Neural cell (in vitro differentiated cells): ENCODE measurements around the gene TMEM212. TPM values are rescaled to one million over a fixed set of nuclear protein-coding genes. Genes with fewer than 3 reads are reported as not detected.

Experiments used
- H2AFZ ChIP-seq: fragments of 200-600, 300-800 bp; sonication (generic), shearing (Covaris generic); 2 replicates; pipeline ENCODE4 v1.6.0; 2014; ENCODE audit warnings: low read depth, mild to moderate bottlenecking, antibody characterized with exemption, low read length, moderate library complexity
- H3F3A ChIP-seq: fragments of 200-600 bp; shearing (Covaris generic); 2 replicates; pipeline ENCODE4 v1.6.1; 2016; ENCODE audit warnings: mild to moderate bottlenecking, moderate library complexity, mixed read lengths, antibody characterized with exemption, low read length; ENCODE audit not compliant: insufficient read depth, poor library complexity, severe bottlenecking
- H3K27ac ChIP-seq: fragments of 200-600, 300-800 bp; sonication (generic), shearing (Covaris generic); 2 replicates; pipeline ENCODE4 v1.5.1; 2014; ENCODE audit warnings: mild to moderate bottlenecking, low read length, moderate library complexity
- H3K27me3 ChIP-seq: fragments of 300-800, 200-600 bp; sonication (generic), shearing (Covaris generic); 2 replicates; pipeline ENCODE4 v1.6.0; 2014; ENCODE audit warnings: mild to moderate bottlenecking, low read depth, low read length, moderate library complexity; ENCODE audit not compliant: insufficient read depth
- H3K36me3 ChIP-seq: fragments of 300-800, 200-600 bp; sonication (generic), shearing (Covaris generic); 2 replicates; pipeline ENCODE4 v1.5.1; 2014; ENCODE audit warnings: mild to moderate bottlenecking, antibody characterized with exemption, low read length, moderate library complexity; ENCODE audit not compliant: insufficient read depth
- H3K4me2 ChIP-seq: fragments of 300-800, 200-600 bp; sonication (generic), shearing (Covaris generic); 2 replicates; pipeline ENCODE4 v1.6.0; 2014; ENCODE audit warnings: mild to moderate bottlenecking, low read length
- H3K4me3 ChIP-seq: fragments of 300-800, 200-600 bp; sonication (generic), shearing (Covaris generic); 2 replicates; pipeline ENCODE4 v1.5.1; 2014; ENCODE audit warnings: mild to moderate bottlenecking, low read length, moderate library complexity
- H3K79me2 ChIP-seq: fragments of 200-600 bp; shearing (Covaris generic); replicated peaks from 2 replicates; pipeline ENCODE4 v1.6.0; 2014; ENCODE audit warnings: mild to moderate bottlenecking, low read length, moderate library complexity; ENCODE audit not compliant: insufficient read depth
- H3K9ac ChIP-seq: fragments of 300-800, 200-600 bp; sonication (generic), shearing (Covaris generic); 2 replicates; pipeline ENCODE4 v1.6.1; 2016; ENCODE audit warnings: mild to moderate bottlenecking, low read length, mixed read lengths
- H3K9me2 ChIP-seq: fragments of 200-600 bp; shearing (Covaris generic); 2 replicates; pipeline ENCODE4 v1.6.1; 2016; ENCODE audit warnings: mild to moderate bottlenecking, low read length, mixed read lengths; ENCODE audit not compliant: insufficient read depth
- H3K9me3 ChIP-seq: fragments of 200-600, 300-800 bp; sonication (generic), shearing (Covaris generic); 2 replicates; pipeline ENCODE4 v1.6.1; 2016; ENCODE audit warnings: mild to moderate bottlenecking, mixed run types, low read length, moderate library complexity, mixed read lengths
- H4K20me1 ChIP-seq: fragments of 200-600 bp; shearing (Covaris generic); 2 replicates; pipeline ENCODE4 v1.6.1; 2016; ENCODE audit warnings: mild to moderate bottlenecking, mixed run types; ENCODE audit not compliant: insufficient read depth
- EP300 ChIP-seq: fragments of 450-650 bp; conservative IDR thresholded peaks from 2 replicates; pipeline ENCODE4 v1.6.1; 2014; ENCODE audit warnings: antibody characterized with exemption, mild to moderate bottlenecking, moderate library complexity; ENCODE audit not compliant: poor library complexity, severe bottlenecking
- EZH2 ChIP-seq: fragments of 200-600, 300-800 bp; shearing (Covaris generic), sonication (generic); IDR thresholded peaks from 2 replicates; pipeline ENCODE4 v1.6.1; 2014; ENCODE audit warnings: antibody characterized with exemption, low read length, borderline replicate concordance, mild to moderate bottlenecking; ENCODE audit not compliant: insufficient read depth, poor library complexity, severe bottlenecking
- MXI1 ChIP-seq: fragments of 450-650 bp; conservative IDR thresholded peaks from 2 replicates; pipeline ENCODE4 v1.6.1; 2014; ENCODE audit warnings: antibody characterized with exemption, mild to moderate bottlenecking; ENCODE audit not compliant: poor library complexity, severe bottlenecking
- POLR2AphosphoS5 ChIP-seq: IDR thresholded peaks from 2 replicates; pipeline ENCODE4 v1.6.1; 2012
- RAD21 ChIP-seq: fragments of 450-650 bp; conservative IDR thresholded peaks from 2 replicates; pipeline ENCODE4 v1.6.1; 2014; ENCODE audit warnings: antibody characterized with exemption, mild to moderate bottlenecking, moderate library complexity
- REST ChIP-seq: IDR thresholded peaks from 2 replicates; pipeline ENCODE4 v1.6.1; 2012; ENCODE audit warnings: borderline replicate concordance
- SMC3 ChIP-seq: fragments of 450-650 bp; conservative IDR thresholded peaks from 2 replicates; pipeline ENCODE4 v1.6.1; 2014; ENCODE audit warnings: antibody characterized with exemption, mild to moderate bottlenecking, moderate library complexity; ENCODE audit not compliant: poor library complexity
- TAF1 ChIP-seq: IDR thresholded peaks from 2 replicates; pipeline ENCODE4 v1.6.1; 2012; ENCODE audit warnings: low read depth
- polyA plus RNA-seq: library from polyadenylated mRNA; depleted of rRNA; stranded (reverse); fragments of >200 nt; gene quantifications from 2 replicates; pipeline ENCODE4 v1.2.3, GENCODE V29; 2014
- TF ChIP-seq, protein P1 (sequence below): fragments of 450-650 bp; IDR thresholded peaks from 2 replicates; pipeline ENCODE4 v1.5.1; 2014; ENCODE audit warnings: antibody characterized with exemption, mild to moderate bottlenecking, moderate library complexity; ENCODE audit not compliant: poor library complexity, severe bottlenecking

Gene TMEM212
- polyA plus RNA-seq, 1 donor from 2014 or later = not detected

DNA sequence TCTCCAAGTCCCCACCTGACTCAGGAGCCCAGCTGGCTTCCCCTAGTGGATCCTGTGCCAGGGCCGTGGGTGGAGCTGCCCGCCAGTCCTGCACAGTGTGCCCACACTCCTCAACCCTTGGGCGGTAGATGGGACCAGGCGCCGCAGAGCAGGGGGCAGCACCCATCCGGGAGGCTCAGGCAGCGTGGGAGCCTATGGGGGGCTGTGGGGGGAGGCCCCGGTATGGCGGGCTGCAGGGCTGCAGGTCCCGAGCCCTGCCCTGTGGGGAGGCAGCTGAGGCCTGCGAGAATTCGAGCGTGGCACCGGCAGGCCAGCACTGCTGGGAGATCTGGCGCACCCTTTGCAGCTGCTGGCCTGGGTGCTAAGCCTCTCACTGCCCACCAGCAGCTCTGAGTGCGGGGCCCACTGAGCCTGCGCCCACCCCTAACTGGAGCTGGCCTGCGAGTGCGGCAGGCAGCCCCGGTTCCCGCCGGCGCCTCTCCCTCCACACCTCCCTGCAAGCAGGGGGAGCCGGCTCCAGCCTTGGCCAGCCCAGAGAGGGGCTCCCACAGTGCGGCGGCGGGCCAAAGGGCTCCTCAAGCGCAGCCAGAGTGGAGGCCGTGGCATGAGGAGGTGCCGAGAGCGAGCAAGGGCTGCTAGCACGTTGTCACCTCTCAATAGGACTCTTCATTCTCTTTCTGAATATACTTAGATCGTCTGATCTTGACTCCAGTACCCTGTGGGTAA lies 64.0 kb downstream of the TMEM212 start:
- H3K4me2 ChIP-seq = no peak overlapping the region
- no peak overlapping the region for H3K27ac ChIP-seq
- H3K9me3 ChIP-seq = no peaks in the 10 kb centered on the region
- TF ChIP-seq EP300 (no peak), MXI1 (no peak), REST (no peak), RAD21 (no peak), SMC3 (no peak), EZH2 (no peak), TAF1 (no peak), POLR2AphosphoS5 (no peak)
- TF ChIP-seq, protein P1, sequence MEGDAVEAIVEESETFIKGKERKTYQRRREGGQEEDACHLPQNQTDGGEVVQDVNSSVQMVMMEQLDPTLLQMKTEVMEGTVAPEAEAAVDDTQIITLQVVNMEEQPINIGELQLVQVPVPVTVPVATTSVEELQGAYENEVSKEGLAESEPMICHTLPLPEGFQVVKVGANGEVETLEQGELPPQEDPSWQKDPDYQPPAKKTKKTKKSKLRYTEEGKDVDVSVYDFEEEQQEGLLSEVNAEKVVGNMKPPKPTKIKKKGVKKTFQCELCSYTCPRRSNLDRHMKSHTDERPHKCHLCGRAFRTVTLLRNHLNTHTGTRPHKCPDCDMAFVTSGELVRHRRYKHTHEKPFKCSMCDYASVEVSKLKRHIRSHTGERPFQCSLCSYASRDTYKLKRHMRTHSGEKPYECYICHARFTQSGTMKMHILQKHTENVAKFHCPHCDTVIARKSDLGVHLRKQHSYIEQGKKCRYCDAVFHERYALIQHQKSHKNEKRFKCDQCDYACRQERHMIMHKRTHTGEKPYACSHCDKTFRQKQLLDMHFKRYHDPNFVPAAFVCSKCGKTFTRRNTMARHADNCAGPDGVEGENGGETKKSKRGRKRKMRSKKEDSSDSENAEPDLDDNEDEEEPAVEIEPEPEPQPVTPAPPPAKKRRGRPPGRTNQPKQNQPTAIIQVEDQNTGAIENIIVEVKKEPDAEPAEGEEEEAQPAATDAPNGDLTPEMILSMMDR = no peak
- no peaks in the 10 kb centered on the region for H3F3A ChIP-seq
- H4K20me1 ChIP-seq = no peaks in the 10 kb centered on the region
- H3K9ac ChIP-seq = no peak overlapping the region
- H3K4me3 ChIP-seq = no peak overlapping the region
- H3K27me3 ChIP-seq = no peaks in the 10 kb centered on the region
- no peaks in the 10 kb centered on the region for H3K36me3 ChIP-seq
- H3K9me2 ChIP-seq = no peaks in the 10 kb centered on the region
- no peak overlapping the region for H2AFZ ChIP-seq
- H3K79me2 ChIP-seq = no peaks in the 10 kb centered on the region

- Histone ChIP-seq H3K4me3 (no peak overlapping the region), H2AFZ (no peak overlapping the region), H3K27ac (no peak overlapping the region), H3F3A (no peaks in the 10 kb centered on the region), H3K9me2 (no peaks in the 10 kb centered on the region), H3K27me3 (no peaks in the 10 kb centered on the region), H3K9ac (no peak overlapping the region), H3K79me2 (no peaks in the 10 kb centered on the region), H3K36me3 (no peaks in the 10 kb centered on the region), H4K20me1 (no peaks in the 10 kb centered on the region), H3K4me2 (no peak overlapping the region), H3K9me3 (no peaks in the 10 kb centered on the region)
- TF ChIP-seq, protein P1 = no peak
- TF ChIP-seq POLR2AphosphoS5 (no peak), MXI1 (no peak), EP300 (no peak), RAD21 (no peak), TAF1 (no peak)
These were observed 64.6 kb downstream of the TMEM212 start for GRCh38 chr3:171907761-171908160.
